Stomach (tissue), 4 donors: ENCODE results near the gene TAS2R60.

ENCODE experiments used
- CTCF ChIP-seq, 7 experiments: fragments of 450-650 bp in 4 of 7; fragments of 200-600 bp in 3 of 7; sonication (generic) in 3 of 7; IDR thresholded peaks; one replicate each; pipeline ENCODE4 v1.5.1; 2016 to 2019; ENCODE audit warnings: antibody characterized with exemption in 7 of 7, control low read depth in 2 of 7, mild to moderate bottlenecking in 1 of 7
- POLR2AphosphoS5 ChIP-seq, 3 donors: sonication (generic); formaldehyde crosslinking; IDR thresholded peaks; one replicate each; pipeline ENCODE4 v1.6.1; 2016; ENCODE audit warnings: antibody characterized with exemption in 3 of 3

DNA sequence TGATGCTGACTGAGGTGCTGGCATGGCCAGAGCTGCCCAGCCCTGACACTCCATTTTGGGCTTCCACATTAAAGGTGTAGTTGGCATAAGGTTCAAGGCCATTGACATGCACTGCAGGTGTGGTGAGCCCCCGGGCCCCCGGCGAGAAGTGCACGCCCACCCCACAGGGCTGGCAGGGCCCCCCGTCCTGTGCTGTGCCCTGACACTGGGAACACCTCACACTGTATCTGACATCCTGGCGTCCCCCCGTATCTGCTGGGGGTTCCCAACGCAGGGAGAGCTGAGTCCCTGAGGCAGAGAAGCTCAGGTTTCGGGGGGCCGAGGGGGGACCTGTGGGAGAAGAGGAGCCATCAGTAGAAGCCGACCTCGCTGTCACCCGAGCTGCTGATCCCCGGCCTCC lies 44.6 kb upstream of the TAS2R60 start:
- TF ChIP-seq CTCF (IDR thresholded peaks at IDR 0.05) (no peak), POLR2AphosphoS5 (IDR thresholded peaks at IDR 0.05) (no peak)
